MM.1S (cell line): ENCODE measurements around the gene PRSS21.

Experiments
- DNase-seq: peaks from one replicate; pipeline ENCODE4 v3.0.0-alpha.2; 2015
- H2AFZ ChIP-seq: fragments of 300-600 bp; sonication (generic); 2 replicates; pipeline ENCODE4 v1.6.0; 2016; ENCODE audit warnings: antibody characterized with exemption, low read length
- H3F3A ChIP-seq: fragments of 300-600 bp; sonication (generic); 2 replicates; pipeline ENCODE4 v1.6.1; 2016; ENCODE audit warnings: mild to moderate bottlenecking, antibody characterized with exemption, low read length, moderate library complexity, mixed read lengths; ENCODE audit not compliant: insufficient read depth
- H3K27ac ChIP-seq: fragments of 300-600 bp; sonication (generic); 2 replicates; pipeline ENCODE4 v1.5.1; 2016; ENCODE audit warnings: mild to moderate bottlenecking, low read length
- H3K27me3 ChIP-seq: fragments of 300-600 bp; sonication (generic); replicated peaks from 2 replicates; pipeline ENCODE4 v1.6.0; 2016; ENCODE audit warnings: low read length; ENCODE audit not compliant: insufficient read depth
- H3K36me3 ChIP-seq: fragments of 300-600 bp; sonication (generic); replicated peaks from 2 replicates; pipeline ENCODE4 v1.6.1; 2016; ENCODE audit warnings: mild to moderate bottlenecking, low read length, mixed read lengths; ENCODE audit not compliant: insufficient read depth
- H3K4me1 ChIP-seq: fragments of 300-600 bp; sonication (generic); 2 replicates; pipeline ENCODE4 v1.6.1; 2016; ENCODE audit warnings: low read length, mixed read lengths
- H3K4me2 ChIP-seq: fragments of 300-600 bp; sonication (generic); 2 replicates; pipeline ENCODE4 v1.6.0; 2016; ENCODE audit warnings: low read depth, low read length
- H3K4me3 ChIP-seq: fragments of 300-600 bp; sonication (generic); 2 replicates; pipeline ENCODE4 v1.5.1; 2016; ENCODE audit warnings: low read length, mixed read lengths
- H3K79me2 ChIP-seq: fragments of 300-600 bp; sonication (generic); 2 replicates; pipeline ENCODE4 v1.6.1; 2016; ENCODE audit warnings: mixed run types, low read length, mixed read lengths
- H3K9ac ChIP-seq: fragments of 300-600 bp; sonication (generic); 2 replicates; pipeline ENCODE4 v1.6.1; 2016; ENCODE audit warnings: low read length, mixed read lengths
- H3K9me2 ChIP-seq: fragments of 300-600 bp; sonication (generic); replicated peaks from 2 replicates; pipeline ENCODE4 v1.6.1; 2016; ENCODE audit warnings: mild to moderate bottlenecking, low read length, mixed read lengths; ENCODE audit not compliant: insufficient read depth
- H3K9me3 ChIP-seq: fragments of 300-600 bp; sonication (generic); replicated peaks from 2 replicates; pipeline ENCODE4 v1.6.1; 2016; ENCODE audit warnings: mild to moderate bottlenecking, low read length, mixed read lengths; ENCODE audit not compliant: insufficient read depth
- H4K20me1 ChIP-seq: fragments of 300-600 bp; sonication (generic); 2 replicates; pipeline ENCODE4 v1.6.1; 2016; ENCODE audit warnings: mild to moderate bottlenecking, low read length, moderate library complexity, mixed read lengths; ENCODE audit not compliant: insufficient read depth
- CTCF ChIP-seq: fragments of 300-600 bp; sonication (generic); IDR thresholded peaks from 2 replicates; pipeline ENCODE4 v1.5.1; 2016; ENCODE audit warnings: antibody characterized with exemption, low read length, mixed read lengths
- EZH2 ChIP-seq: fragments of 300-600 bp; sonication (generic); optimal IDR thresholded peaks from 2 replicates; pipeline ENCODE3; 2017; ENCODE audit warnings: low read depth, mild to moderate bottlenecking, antibody characterized with exemption, low read length, mixed read lengths
- EZH2phosphoT487 ChIP-seq: fragments of 300-600 bp; sonication (generic); IDR thresholded peaks from 2 replicates; pipeline ENCODE4 v1.6.1; 2018; ENCODE audit warnings: antibody characterized with exemption, low read length

The PRSS21 gene

GRCh38 chr16:2856061-2856670, 39.1 kb downstream of the PRSS21 start:
- Histone ChIP-seq H3K4me1 (no peaks in the 10 kb centered on the region), H3K27ac (no peak overlapping the region), H3K36me3 (no peaks in the 10 kb centered on the region), H3K79me2 (no peaks in the 10 kb centered on the region), H3K4me3 (no peak overlapping the region), H3K9me2 (no peaks in the 10 kb centered on the region), H3K9ac (no peak overlapping the region), H3K4me2 (no peak overlapping the region), H3K9me3 (no peaks in the 10 kb centered on the region), H3K27me3 (peaks cover 59% of the 10 kb centered on the region), H2AFZ (no peak overlapping the region), H4K20me1 (no peaks in the 10 kb centered on the region), H3F3A (no peaks in the 10 kb centered on the region)
- TF ChIP-seq CTCF (no peak), EZH2phosphoT487 (no peak), EZH2 (no peak)
- no peak for DNase-seq

- H3K4me2 ChIP-seq = no peak overlapping the region
- no peak overlapping the region for H2AFZ ChIP-seq
- no peaks in the 10 kb centered on the region for H4K20me1 ChIP-seq
- TF ChIP-seq EZH2 (no peak), EZH2phosphoT487 (no peak), CTCF (no peak)
- no peak overlapping the region for H3K4me3 ChIP-seq
- no peaks in the 10 kb centered on the region for H3K36me3 ChIP-seq
- no peak for DNase-seq
- H3K9ac ChIP-seq = no peak overlapping the region
- H3K9me3 ChIP-seq = no peaks in the 10 kb centered on the region
- no peaks in the 10 kb centered on the region for H3K4me1 ChIP-seq
- H3K27ac ChIP-seq = no peak overlapping the region
- H3K27me3 ChIP-seq = peaks cover 59% of the 10 kb centered on the region
- H3K79me2 ChIP-seq = no peaks in the 10 kb centered on the region
- no peaks in the 10 kb centered on the region for H3F3A ChIP-seq
- H3K9me2 ChIP-seq = no peaks in the 10 kb centered on the region
Observed at GRCh38 chr16:2856686-2857450, 39.8 kb downstream of the PRSS21 start.

GRCh38 chr16:2857451-2858244, 40.6 kb downstream of the PRSS21 start, which contains the start of gene PRSS22:
TSS of gene PRSS22 (minus strand) at chr16:2858170. CDS start at chr16:2858104, 66 bp downstream.
- peaks cover 54% of the 10 kb centered on the region for H3K27me3 ChIP-seq
- no peaks in the 10 kb centered on the region for H3K79me2 ChIP-seq
- DNase-seq = no peak
- no peak within 1 kb of the TSS for H3K9ac ChIP-seq
- H3K4me2 ChIP-seq = peak within 1 kb of the TSS; percentile 56
- no peaks in the 10 kb centered on the region for H3K9me3 ChIP-seq
- H3K9me2 ChIP-seq = no peaks in the 10 kb centered on the region
- no peak within 1 kb of the TSS for H3K27ac ChIP-seq
- H4K20me1 ChIP-seq = no peaks in the 10 kb centered on the region
- no peaks in the 10 kb centered on the region for H3K4me1 ChIP-seq
- H2AFZ ChIP-seq = no peak within 1 kb of the TSS
- H3K36me3 ChIP-seq = no peaks in the 10 kb centered on the region
- H3K4me3 ChIP-seq = peak within 1 kb of the TSS; percentile 21; the same call in 1 of the 2 replicates
- TF ChIP-seq CTCF (no peak), EZH2phosphoT487 (no peak), EZH2 (no peak)
- H3F3A ChIP-seq = no peaks in the 10 kb centered on the region
